Measurements from ENCODE around the gene C15orf62.

The C15orf62 gene

DNA sequence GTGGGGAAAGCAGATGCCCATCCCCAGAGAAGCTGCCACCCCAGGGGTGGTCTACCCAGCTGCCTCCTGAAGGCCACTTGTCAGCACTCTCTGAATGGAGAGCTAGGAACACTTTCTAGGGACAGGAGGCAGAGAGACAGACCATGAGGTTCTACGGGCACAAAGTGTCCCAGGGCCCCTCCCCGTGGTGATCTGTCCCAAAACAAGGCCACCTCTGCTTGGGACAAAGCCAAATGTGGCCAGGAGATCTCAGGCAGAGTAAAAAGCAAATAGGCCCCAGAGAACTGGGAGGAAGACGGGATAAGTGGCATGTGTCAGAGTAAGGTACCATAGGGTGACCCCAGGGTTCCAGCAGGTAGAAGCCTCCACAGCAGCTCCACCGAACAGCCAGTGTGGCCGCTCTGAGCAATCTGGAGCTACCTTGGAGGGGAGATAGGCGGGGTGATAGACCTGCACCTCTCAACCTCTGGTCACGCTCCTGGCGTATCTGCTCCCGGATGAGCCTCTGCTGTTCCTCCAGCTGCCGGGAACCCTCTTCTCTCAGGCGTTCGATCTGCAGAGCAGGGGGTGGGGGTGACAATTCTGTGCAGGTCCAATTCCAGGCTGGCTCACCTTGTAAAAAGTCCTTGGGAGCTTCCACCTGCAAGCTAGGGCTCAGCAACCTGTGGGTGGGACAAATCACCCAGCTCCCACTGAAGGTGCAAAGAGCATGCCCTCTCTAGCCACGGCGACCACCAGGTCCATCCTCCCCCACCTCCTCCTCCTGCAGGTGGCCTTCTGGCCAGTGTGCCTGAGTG is 6.2 kb downstream of the C15orf62 start:
- Histone ChIP-seq H3K9me3 (ENCODE audit: control insufficient read depth, low read length) (no peaks in the 10 kb centered on the region), H3K4me3 (ENCODE audit: insufficient read depth, low read depth, low read length, poor library complexity, severe bottlenecking) (no peak overlapping the region), H3K27me3 (replicated peaks; ENCODE audit: control insufficient read depth, insufficient read depth, low read length, poor library complexity, severe bottlenecking) (no peaks in the 10 kb centered on the region), H3K27ac (ENCODE audit: insufficient read depth, low read length, poor library complexity, severe bottlenecking) (no peak overlapping the region), H3K36me3 (ENCODE audit: control insufficient read depth, insufficient read depth, low read length) (peaks cover 50% of the 10 kb centered on the region), H3K4me1 (ENCODE audit: control insufficient read depth, insufficient read depth, low read length, poor library complexity, severe bottlenecking) (no peaks in the 10 kb centered on the region)
- no peak for DNase-seq

DNA sequence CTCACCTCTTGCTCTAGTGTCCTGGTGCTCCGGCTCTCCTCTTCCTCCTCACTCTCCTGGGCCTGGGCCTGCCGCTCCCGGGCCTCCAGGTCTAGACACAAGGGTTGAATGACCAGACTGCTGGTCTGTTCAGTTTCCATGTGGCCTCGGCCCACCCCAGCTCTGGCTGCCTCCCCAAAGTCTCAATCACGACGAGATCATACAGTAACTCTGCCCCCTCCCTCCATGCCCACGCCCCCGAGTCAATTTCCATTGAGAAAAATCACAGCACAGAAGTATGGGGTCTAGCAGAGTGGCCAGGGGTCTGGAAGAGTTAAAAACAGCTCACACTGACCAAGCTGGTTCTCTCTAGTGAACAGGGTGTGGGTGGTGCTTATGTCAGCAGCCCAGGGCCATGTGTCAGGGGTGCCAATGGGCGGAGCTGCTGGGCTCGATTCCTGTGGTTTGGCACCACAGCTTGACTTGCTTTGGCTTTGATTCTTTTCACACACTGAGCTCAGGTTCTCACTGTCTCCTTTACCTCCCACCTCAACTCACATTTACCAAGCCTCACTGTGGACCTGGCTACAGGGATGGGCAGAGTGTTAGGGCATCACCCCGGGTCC is 6.9 kb downstream of the C15orf62 start:
- no peak overlapping the region for H3K27ac ChIP-seq (ENCODE audit: insufficient read depth, low read length, poor library complexity, severe bottlenecking)
- peak in 1 of 3 donors; percentile 14 for DNase-seq
- no peaks in the 10 kb centered on the region for H3K27me3 ChIP-seq (replicated peaks; ENCODE audit: control insufficient read depth, insufficient read depth, low read length, poor library complexity, severe bottlenecking)
- no peaks in the 10 kb centered on the region for H3K9me3 ChIP-seq (ENCODE audit: control insufficient read depth, low read length)
- H3K4me1 ChIP-seq (ENCODE audit: control insufficient read depth, insufficient read depth, low read length, poor library complexity, severe bottlenecking) = no peaks in the 10 kb centered on the region
- H3K36me3 ChIP-seq (ENCODE audit: control insufficient read depth, insufficient read depth, low read length) = peaks cover 50% of the 10 kb centered on the region
- no peak overlapping the region for H3K4me3 ChIP-seq (ENCODE audit: insufficient read depth, low read depth, low read length, poor library complexity, severe bottlenecking)

DNA sequence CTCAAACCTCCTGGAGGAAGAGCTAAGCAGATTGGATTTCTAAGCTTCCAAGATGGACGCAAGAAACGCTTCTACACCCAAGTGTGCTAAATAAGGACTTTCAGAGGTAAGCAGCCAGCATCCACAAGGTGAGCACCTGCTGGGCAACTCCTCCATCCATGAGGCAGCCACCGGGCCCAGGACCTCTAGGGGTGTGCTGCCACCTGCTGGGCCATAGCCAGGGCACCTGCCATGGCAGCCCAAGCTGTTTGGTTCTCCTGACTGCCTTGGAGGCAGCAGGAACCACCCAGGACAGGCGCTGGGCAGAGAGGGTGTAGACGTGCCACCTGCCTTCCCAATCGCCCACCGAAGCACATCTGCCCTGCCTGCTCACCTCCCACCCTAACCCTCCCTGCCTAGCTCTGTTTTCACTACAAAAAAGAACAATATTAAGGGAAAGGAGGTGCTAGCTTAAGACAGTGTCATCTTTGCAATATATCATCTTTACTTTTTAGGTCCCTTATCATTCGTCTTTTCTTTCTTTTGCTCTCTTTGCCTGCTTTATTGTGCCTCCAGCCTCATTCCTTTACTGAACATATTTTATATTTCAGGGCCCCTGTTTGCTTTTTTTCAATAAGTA is 12.9 kb downstream of the C15orf62 start:
- Histone ChIP-seq H3K27me3 (replicated peaks; ENCODE audit: control insufficient read depth, insufficient read depth, low read length, poor library complexity, severe bottlenecking) (no peaks in the 10 kb centered on the region), H3K4me1 (ENCODE audit: control insufficient read depth, insufficient read depth, low read length, poor library complexity, severe bottlenecking) (peaks cover 8% of the 10 kb centered on the region), H3K27ac (ENCODE audit: insufficient read depth, low read length, poor library complexity, severe bottlenecking) (no peak overlapping the region), H3K4me3 (ENCODE audit: insufficient read depth, low read depth, low read length, poor library complexity, severe bottlenecking) (no peak overlapping the region), H3K36me3 (ENCODE audit: control insufficient read depth, insufficient read depth, low read length) (peaks cover 23% of the 10 kb centered on the region), H3K9me3 (ENCODE audit: control insufficient read depth, low read length) (no peaks in the 10 kb centered on the region)
- DNase-seq = peak; percentile 64 to 68 (median 65)

DNA sequence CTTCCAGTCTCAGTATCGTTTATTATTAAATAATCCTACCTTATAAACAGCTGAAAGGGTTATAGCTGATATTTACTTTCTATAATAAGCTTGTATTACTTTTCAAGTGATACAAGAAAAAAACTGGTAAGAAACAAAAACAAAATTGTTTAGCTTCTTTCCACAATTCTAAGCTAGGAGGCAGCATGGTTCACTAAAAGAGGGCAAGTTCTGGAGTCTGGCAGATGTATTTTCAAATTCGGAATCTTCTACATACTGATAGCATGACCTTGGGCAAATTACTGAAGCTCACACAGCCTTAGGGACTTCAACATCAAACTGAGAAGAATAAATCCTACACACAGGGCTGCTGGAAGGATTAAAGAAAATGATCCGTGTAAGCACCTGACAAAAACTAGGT is 15.4 kb downstream of the C15orf62 start:
- Histone ChIP-seq H3K36me3 (ENCODE audit: control insufficient read depth, insufficient read depth, low read length) (peaks cover 1% of the 10 kb centered on the region), H3K4me3 (ENCODE audit: insufficient read depth, low read depth, low read length, poor library complexity, severe bottlenecking) (no peak overlapping the region), H3K27ac (ENCODE audit: insufficient read depth, low read length, poor library complexity, severe bottlenecking) (no peak overlapping the region), H3K9me3 (ENCODE audit: control insufficient read depth, low read length) (no peaks in the 10 kb centered on the region), H3K4me1 (ENCODE audit: control insufficient read depth, insufficient read depth, low read length, poor library complexity, severe bottlenecking) (peaks cover 11% of the 10 kb centered on the region), H3K27me3 (replicated peaks; ENCODE audit: control insufficient read depth, insufficient read depth, low read length, poor library complexity, severe bottlenecking) (no peaks in the 10 kb centered on the region)
- DNase-seq = no peak

- no peak for DNase-seq
- no peaks in the 10 kb centered on the region for H3K36me3 ChIP-seq (ENCODE audit: control insufficient read depth, insufficient read depth, low read length)
- no peak overlapping the region for H3K27ac ChIP-seq (ENCODE audit: insufficient read depth, low read length, poor library complexity, severe bottlenecking)
- H3K4me3 ChIP-seq (ENCODE audit: insufficient read depth, low read depth, low read length, poor library complexity, severe bottlenecking) = no peak overlapping the region
- no peaks in the 10 kb centered on the region for H3K9me3 ChIP-seq (ENCODE audit: control insufficient read depth, low read length)
- H3K27me3 ChIP-seq (replicated peaks; ENCODE audit: control insufficient read depth, insufficient read depth, low read length, poor library complexity, severe bottlenecking) = no peaks in the 10 kb centered on the region
- peaks cover 11% of the 10 kb centered on the region for H3K4me1 ChIP-seq (ENCODE audit: control insufficient read depth, insufficient read depth, low read length, poor library complexity, severe bottlenecking)
Measured at GRCh38 chr15:40785814-40786213, 16.0 kb downstream of the C15orf62 start.

GRCh38 chr15:40787344-40787841 is 17.6 kb downstream of the C15orf62 start:
- Histone ChIP-seq H3K4me3 (ENCODE audit: insufficient read depth, low read depth, low read length, poor library complexity, severe bottlenecking) (no peak overlapping the region), H3K36me3 (ENCODE audit: control insufficient read depth, insufficient read depth, low read length) (peaks cover 4% of the 10 kb centered on the region), H3K27me3 (replicated peaks; ENCODE audit: control insufficient read depth, insufficient read depth, low read length, poor library complexity, severe bottlenecking) (no peaks in the 10 kb centered on the region), H3K27ac (ENCODE audit: insufficient read depth, low read length, poor library complexity, severe bottlenecking) (no peak overlapping the region), H3K9me3 (ENCODE audit: control insufficient read depth, low read length) (no peaks in the 10 kb centered on the region), H3K4me1 (ENCODE audit: control insufficient read depth, insufficient read depth, low read length, poor library complexity, severe bottlenecking) (peaks cover 11% of the 10 kb centered on the region)
- peak in 2 of 3 donors; percentile 16 to 21 for DNase-seq

DNA sequence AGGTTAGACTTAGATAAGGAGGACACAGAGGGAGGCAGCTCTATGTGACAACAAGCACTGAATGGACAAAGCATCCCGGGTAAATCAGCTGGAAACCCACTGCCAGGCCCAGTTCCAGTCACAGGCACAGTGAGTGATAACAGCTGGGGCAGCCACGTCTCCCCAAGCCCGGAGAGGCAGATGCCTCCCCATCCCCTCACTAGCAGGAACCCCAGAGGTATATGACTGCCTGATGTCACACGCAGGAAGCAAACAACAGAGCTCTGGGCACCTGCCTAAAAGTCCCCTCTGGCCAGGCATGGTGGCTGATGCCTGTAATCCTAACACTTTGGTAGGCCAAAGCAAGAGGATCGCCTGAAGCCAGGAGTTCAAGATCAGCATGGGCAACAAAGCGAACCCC is 18.2 kb downstream of the C15orf62 start:
- Histone ChIP-seq H3K27me3 (replicated peaks; ENCODE audit: control insufficient read depth, insufficient read depth, low read length, poor library complexity, severe bottlenecking) (no peaks in the 10 kb centered on the region), H3K36me3 (ENCODE audit: control insufficient read depth, insufficient read depth, low read length) (peaks cover 4% of the 10 kb centered on the region), H3K4me3 (ENCODE audit: insufficient read depth, low read depth, low read length, poor library complexity, severe bottlenecking) (no peak overlapping the region), H3K9me3 (ENCODE audit: control insufficient read depth, low read length) (no peaks in the 10 kb centered on the region), H3K4me1 (ENCODE audit: control insufficient read depth, insufficient read depth, low read length, poor library complexity, severe bottlenecking) (peaks cover 11% of the 10 kb centered on the region), H3K27ac (ENCODE audit: insufficient read depth, low read length, poor library complexity, severe bottlenecking) (no peak overlapping the region)
- no peak for DNase-seq

DNA sequence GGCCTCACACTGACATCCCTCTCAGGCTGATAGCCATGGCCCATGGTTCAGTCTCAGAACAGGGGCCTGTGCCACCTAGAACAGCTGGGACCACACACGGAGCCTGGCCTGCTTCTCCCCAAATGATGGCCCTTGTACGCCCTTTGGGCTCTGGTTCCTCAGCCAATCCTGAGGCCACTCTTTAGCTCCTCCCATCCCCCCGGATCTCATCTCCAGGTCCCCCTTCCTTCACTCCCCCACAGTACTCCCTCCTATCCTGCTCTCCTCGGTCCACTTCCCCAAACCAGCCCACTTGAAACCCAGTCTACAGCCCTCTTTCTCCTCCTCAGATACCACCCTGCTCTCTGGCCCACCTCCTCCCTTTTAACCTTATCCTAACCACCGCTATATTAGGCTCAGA is 19.3 kb downstream of the C15orf62 start:
- DNase-seq = no peak
- no peaks in the 10 kb centered on the region for H3K9me3 ChIP-seq (ENCODE audit: control insufficient read depth, low read length)
- peaks cover 11% of the 10 kb centered on the region for H3K4me1 ChIP-seq (ENCODE audit: control insufficient read depth, insufficient read depth, low read length, poor library complexity, severe bottlenecking)
- H3K4me3 ChIP-seq (ENCODE audit: insufficient read depth, low read depth, low read length, poor library complexity, severe bottlenecking) = no peak overlapping the region
- no peaks in the 10 kb centered on the region for H3K27me3 ChIP-seq (replicated peaks; ENCODE audit: control insufficient read depth, insufficient read depth, low read length, poor library complexity, severe bottlenecking)
- H3K36me3 ChIP-seq (ENCODE audit: control insufficient read depth, insufficient read depth, low read length) = peaks cover 4% of the 10 kb centered on the region
- H3K27ac ChIP-seq (ENCODE audit: insufficient read depth, low read length, poor library complexity, severe bottlenecking) = no peak overlapping the region

- Histone ChIP-seq H3K27ac (ENCODE audit: insufficient read depth, low read length, poor library complexity, severe bottlenecking) (no peak overlapping the region), H3K4me3 (ENCODE audit: insufficient read depth, low read depth, low read length, poor library complexity, severe bottlenecking) (no peak overlapping the region), H3K4me1 (ENCODE audit: control insufficient read depth, insufficient read depth, low read length, poor library complexity, severe bottlenecking) (peaks cover 11% of the 10 kb centered on the region), H3K36me3 (ENCODE audit: control insufficient read depth, insufficient read depth, low read length) (peaks cover 4% of the 10 kb centered on the region), H3K9me3 (ENCODE audit: control insufficient read depth, low read length) (no peaks in the 10 kb centered on the region), H3K27me3 (replicated peaks; ENCODE audit: control insufficient read depth, insufficient read depth, low read length, poor library complexity, severe bottlenecking) (no peaks in the 10 kb centered on the region)
- no peak for DNase-seq
Measured at GRCh38 chr15:40789999-40790398, 20.2 kb downstream of the C15orf62 start.

DNA sequence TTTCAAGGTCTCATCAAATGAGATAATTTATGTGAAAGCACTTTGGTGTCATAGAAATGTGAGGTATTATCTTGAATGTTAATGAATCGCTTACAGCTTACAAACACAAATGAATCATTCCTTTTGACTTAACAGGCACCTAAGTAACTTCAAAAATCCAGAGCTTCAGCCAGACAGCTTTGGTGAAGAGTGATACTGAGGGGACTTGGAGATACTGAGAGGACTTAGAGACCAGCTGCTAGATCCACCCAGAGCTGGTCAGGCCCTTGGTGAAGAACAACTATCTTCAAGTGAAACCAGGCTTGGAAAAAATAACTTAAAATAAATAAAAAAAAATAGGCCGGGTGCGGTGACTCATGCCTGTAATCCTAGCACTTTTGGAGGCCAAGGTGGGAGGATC is 20.9 kb downstream of the C15orf62 start:
- no peaks in the 10 kb centered on the region for H3K27me3 ChIP-seq (replicated peaks; ENCODE audit: control insufficient read depth, insufficient read depth, low read length, poor library complexity, severe bottlenecking)
- peaks cover 11% of the 10 kb centered on the region for H3K4me1 ChIP-seq (ENCODE audit: control insufficient read depth, insufficient read depth, low read length, poor library complexity, severe bottlenecking)
- H3K9me3 ChIP-seq (ENCODE audit: control insufficient read depth, low read length) = no peaks in the 10 kb centered on the region
- no peak overlapping the region for H3K4me3 ChIP-seq (ENCODE audit: insufficient read depth, low read depth, low read length, poor library complexity, severe bottlenecking)
- no peak for DNase-seq
- H3K27ac ChIP-seq (ENCODE audit: insufficient read depth, low read length, poor library complexity, severe bottlenecking) = no peak overlapping the region
- H3K36me3 ChIP-seq (ENCODE audit: control insufficient read depth, insufficient read depth, low read length) = peaks cover 4% of the 10 kb centered on the region
